HepG2 (cell line): ENCODE results near the gene VKORC1. TPM values are rescaled to one million over a fixed set of nuclear protein-coding genes. Genes with fewer than 3 reads are reported as not detected.

ENCODE experiments used
- ETV5 ChIP-seq: IDR thresholded peaks from 2 replicates; pipeline ENCODE4 v1.6.1; 2018; ENCODE audit warnings: missing biosample characterization, missing genetic modification reagents, inconsistent platforms, borderline replicate concordance
- FLYWCH1 ChIP-seq: sonication (generic); formaldehyde crosslinking; IDR thresholded peaks from 2 replicates; pipeline ENCODE4 v1.8.1; 2023; ENCODE audit warnings: mild to moderate bottlenecking, missing genetic modification reagents
- MED8 ChIP-seq: sonication (generic); formaldehyde crosslinking; IDR thresholded peaks from 2 replicates; pipeline ENCODE4 v1.8.1; 2023; ENCODE audit warnings: mild to moderate bottlenecking, missing genetic modification reagents; ENCODE audit not compliant: insufficient replicate concordance
- NFE2 ChIP-seq: sonication (generic); formaldehyde crosslinking; IDR thresholded peaks from 2 replicates; pipeline ENCODE4 v1.4.0; 2020; ENCODE audit warnings: missing genetic modification reagents
- SP4 ChIP-seq: sonication (generic); formaldehyde crosslinking; IDR thresholded peaks from 2 replicates; pipeline ENCODE4 v1.8.1; 2023; ENCODE audit warnings: mild to moderate bottlenecking, missing genetic modification reagents
- SSRP1 ChIP-seq: IDR thresholded peaks from 2 replicates; pipeline ENCODE4 v1.6.1; 2016; ENCODE audit warnings: control low read depth
- TFE3 ChIP-seq: IDR thresholded peaks from 2 replicates; pipeline ENCODE4 v1.6.1; 2016
- ZNF143 ChIP-seq: sonication (generic); formaldehyde crosslinking; IDR thresholded peaks from 2 replicates; pipeline ENCODE4 v1.4.0; 2020; ENCODE audit warnings: missing genetic modification reagents
- ZNF839 ChIP-seq: sonication (generic); formaldehyde crosslinking; IDR thresholded peaks from 2 replicates; pipeline ENCODE4 v1.4.0; 2020; ENCODE audit warnings: missing genetic modification reagents, mild to moderate bottlenecking, borderline replicate concordance
- polyA plus RNA-seq, 8 experiments: library from polyadenylated mRNA; depleted of rRNA in 3 of 8; stranded (reverse) in 7 of 8; unstranded in 1 of 8; fragments of >200 nt; fragmentation: Illumina TruSeq in 4 of 8; extraction: Trizol in 4 of 8; gene quantifications; 2 replicates each; pipeline versions ENCODE4 v1.2.1 to v1.2.3, GENCODE V29; 2011 to 2016; ENCODE audit warnings: low read depth in 4 of 8, missing spikeins in 1 of 8, mixed read lengths in 1 of 8; ENCODE audit not compliant: insufficient read depth in 1 of 8
- total RNA-seq, 5 experiments: library from RNA; depleted of rRNA; stranded (reverse); fragments of >200 nt; fragmentation: Illumina TruSeq; extraction: Trizol; gene quantifications; 2 replicates each; pipeline ENCODE4 v1.2.3, GENCODE V29; 2016; ENCODE audit warnings: low read depth in 1 of 5
- TF ChIP-seq, protein P1 (sequence below): sonication (generic); formaldehyde crosslinking; IDR thresholded peaks from 2 replicates; pipeline ENCODE4 v1.4.0; 2020; ENCODE audit warnings: mild to moderate bottlenecking, missing genetic modification reagents, borderline replicate concordance
- TF ChIP-seq, protein P2 (sequence below): sonication (generic); formaldehyde crosslinking; IDR thresholded peaks from 2 replicates; pipeline ENCODE4 v1.8.0; 2022; ENCODE audit warnings: mild to moderate bottlenecking, missing genetic modification reagents, moderate library complexity
- TF ChIP-seq, protein P3 (sequence below): sonication (generic); formaldehyde crosslinking; IDR thresholded peaks from 2 replicates; pipeline ENCODE4 v1.4.0; 2020; ENCODE audit warnings: missing genetic modification reagents, borderline replicate concordance
- TF ChIP-seq, protein P4 (sequence below): sonication (generic); formaldehyde crosslinking; conservative IDR thresholded peaks from 2 replicates; pipeline ENCODE4 v1.8.1; 2023; ENCODE audit warnings: missing genetic modification reagents

The VKORC1 gene
- total and polyA plus RNA-seq, 2 of the 13 experiments (the other 11 are each of a cell fraction or from before 2014, with no cell fraction given) = 141 to 615 TPM

- TF ChIP-seq, protein P1, sequence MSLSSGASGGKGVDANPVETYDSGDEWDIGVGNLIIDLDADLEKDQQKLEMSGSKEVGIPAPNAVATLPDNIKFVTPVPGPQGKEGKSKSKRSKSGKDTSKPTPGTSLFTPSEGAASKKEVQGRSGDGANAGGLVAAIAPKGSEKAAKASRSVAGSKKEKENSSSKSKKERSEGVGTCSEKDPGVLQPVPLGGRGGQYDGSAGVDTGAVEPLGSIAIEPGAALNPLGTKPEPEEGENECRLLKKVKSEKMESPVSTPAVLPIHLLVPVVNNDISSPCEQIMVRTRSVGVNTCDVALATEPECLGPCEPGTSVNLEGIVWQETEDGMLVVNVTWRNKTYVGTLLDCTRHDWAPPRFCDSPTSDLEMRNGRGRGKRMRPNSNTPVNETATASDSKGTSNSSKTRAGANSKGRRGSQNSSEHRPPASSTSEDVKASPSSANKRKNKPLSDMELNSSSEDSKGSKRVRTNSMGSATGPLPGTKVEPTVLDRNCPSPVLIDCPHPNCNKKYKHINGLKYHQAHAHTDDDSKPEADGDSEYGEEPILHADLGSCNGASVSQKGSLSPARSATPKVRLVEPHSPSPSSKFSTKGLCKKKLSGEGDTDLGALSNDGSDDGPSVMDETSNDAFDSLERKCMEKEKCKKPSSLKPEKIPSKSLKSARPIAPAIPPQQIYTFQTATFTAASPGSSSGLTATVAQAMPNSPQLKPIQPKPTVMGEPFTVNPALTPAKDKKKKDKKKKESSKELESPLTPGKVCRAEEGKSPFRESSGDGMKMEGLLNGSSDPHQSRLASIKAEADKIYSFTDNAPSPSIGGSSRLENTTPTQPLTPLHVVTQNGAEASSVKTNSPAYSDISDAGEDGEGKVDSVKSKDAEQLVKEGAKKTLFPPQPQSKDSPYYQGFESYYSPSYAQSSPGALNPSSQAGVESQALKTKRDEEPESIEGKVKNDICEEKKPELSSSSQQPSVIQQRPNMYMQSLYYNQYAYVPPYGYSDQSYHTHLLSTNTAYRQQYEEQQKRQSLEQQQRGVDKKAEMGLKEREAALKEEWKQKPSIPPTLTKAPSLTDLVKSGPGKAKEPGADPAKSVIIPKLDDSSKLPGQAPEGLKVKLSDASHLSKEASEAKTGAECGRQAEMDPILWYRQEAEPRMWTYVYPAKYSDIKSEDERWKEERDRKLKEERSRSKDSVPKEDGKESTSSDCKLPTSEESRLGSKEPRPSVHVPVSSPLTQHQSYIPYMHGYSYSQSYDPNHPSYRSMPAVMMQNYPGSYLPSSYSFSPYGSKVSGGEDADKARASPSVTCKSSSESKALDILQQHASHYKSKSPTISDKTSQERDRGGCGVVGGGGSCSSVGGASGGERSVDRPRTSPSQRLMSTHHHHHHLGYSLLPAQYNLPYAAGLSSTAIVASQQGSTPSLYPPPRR = no peak
- TF ChIP-seq SSRP1 (CRISPR knock-in tag) (no peak), SP4 (CRISPR knock-in tag) (no peak; the same call in 1 of the 2 replicates), TFE3 (CRISPR knock-in tag) (no peak; the same call in 1 of the 2 replicates), NFE2 (CRISPR knock-in tag) (no peak), ZNF839 (CRISPR knock-in tag) (0 out of 2 replicates have a peak, but pooled peaks have one; percentile 59), MED8 (peak; percentile 58), FLYWCH1 (CRISPR knock-in tag) (0 out of 2 replicates have a peak, but pooled peaks have one; percentile 70), ZNF143 (CRISPR knock-in tag) (no peak; the same call in 1 of the 2 replicates), ETV5 (CRISPR knock-in tag) (peak; percentile 72)
- TF ChIP-seq, protein P2, sequence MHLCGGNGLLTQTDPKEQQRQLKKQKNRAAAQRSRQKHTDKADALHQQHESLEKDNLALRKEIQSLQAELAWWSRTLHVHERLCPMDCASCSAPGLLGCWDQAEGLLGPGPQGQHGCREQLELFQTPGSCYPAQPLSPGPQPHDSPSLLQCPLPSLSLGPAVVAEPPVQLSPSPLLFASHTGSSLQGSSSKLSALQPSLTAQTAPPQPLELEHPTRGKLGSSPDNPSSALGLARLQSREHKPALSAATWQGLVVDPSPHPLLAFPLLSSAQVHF (CRISPR knock-in tag) = no peak
- TF ChIP-seq, protein P3, sequence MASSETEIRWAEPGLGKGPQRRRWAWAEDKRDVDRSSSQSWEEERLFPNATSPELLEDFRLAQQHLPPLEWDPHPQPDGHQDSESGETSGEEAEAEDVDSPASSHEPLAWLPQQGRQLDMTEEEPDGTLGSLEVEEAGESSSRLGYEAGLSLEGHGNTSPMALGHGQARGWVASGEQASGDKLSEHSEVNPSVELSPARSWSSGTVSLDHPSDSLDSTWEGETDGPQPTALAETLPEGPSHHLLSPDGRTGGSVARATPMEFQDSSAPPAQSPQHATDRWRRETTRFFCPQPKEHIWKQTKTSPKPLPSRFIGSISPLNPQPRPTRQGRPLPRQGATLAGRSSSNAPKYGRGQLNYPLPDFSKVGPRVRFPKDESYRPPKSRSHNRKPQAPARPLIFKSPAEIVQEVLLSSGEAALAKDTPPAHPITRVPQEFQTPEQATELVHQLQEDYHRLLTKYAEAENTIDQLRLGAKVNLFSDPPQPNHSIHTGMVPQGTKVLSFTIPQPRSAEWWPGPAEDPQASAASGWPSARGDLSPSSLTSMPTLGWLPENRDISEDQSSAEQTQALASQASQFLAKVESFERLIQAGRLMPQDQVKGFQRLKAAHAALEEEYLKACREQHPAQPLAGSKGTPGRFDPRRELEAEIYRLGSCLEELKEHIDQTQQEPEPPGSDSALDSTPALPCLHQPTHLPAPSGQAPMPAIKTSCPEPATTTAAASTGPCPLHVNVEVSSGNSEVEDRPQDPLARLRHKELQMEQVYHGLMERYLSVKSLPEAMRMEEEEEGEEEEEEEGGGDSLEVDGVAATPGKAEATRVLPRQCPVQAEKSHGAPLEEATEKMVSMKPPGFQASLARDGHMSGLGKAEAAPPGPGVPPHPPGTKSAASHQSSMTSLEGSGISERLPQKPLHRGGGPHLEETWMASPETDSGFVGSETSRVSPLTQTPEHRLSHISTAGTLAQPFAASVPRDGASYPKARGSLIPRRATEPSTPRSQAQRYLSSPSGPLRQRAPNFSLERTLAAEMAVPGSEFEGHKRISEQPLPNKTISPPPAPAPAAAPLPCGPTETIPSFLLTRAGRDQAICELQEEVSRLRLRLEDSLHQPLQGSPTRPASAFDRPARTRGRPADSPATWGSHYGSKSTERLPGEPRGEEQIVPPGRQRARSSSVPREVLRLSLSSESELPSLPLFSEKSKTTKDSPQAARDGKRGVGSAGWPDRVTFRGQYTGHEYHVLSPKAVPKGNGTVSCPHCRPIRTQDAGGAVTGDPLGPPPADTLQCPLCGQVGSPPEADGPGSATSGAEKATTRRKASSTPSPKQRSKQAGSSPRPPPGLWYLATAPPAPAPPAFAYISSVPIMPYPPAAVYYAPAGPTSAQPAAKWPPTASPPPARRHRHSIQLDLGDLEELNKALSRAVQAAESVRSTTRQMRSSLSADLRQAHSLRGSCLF (CRISPR knock-in tag) = no peak
- TF ChIP-seq, protein P4, sequence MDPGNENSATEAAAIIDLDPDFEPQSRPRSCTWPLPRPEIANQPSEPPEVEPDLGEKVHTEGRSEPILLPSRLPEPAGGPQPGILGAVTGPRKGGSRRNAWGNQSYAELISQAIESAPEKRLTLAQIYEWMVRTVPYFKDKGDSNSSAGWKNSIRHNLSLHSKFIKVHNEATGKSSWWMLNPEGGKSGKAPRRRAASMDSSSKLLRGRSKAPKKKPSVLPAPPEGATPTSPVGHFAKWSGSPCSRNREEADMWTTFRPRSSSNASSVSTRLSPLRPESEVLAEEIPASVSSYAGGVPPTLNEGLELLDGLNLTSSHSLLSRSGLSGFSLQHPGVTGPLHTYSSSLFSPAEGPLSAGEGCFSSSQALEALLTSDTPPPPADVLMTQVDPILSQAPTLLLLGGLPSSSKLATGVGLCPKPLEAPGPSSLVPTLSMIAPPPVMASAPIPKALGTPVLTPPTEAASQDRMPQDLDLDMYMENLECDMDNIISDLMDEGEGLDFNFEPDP (CRISPR knock-in tag) = peak; percentile 85; the same call in 1 of the 2 replicates
These were observed 21.2 kb downstream of the VKORC1 start (continued) for GRCh38 chr16:31073142-31073969.
